IMR-90 (cell line): ENCODE measurements around the gene CDC42EP3. TPM values are rescaled to one million over a fixed set of nuclear protein-coding genes. Genes with fewer than 3 reads are reported as not detected.
A peak's percentile ranks its signal among the peaks of the same experiment; 100 is the strongest.

Experiments used
- ATAC-seq: fragments of 200-7000 bp; cut with Tn5 transposase; 2 replicates; pipeline ENCODE4 v1.9.1; 2020; ENCODE audit warnings: low read depth, mild to moderate bottlenecking, moderate library complexity
- BruUV-seq: library from RNA; stranded (reverse); fragments of 400-500 nt; replicated peaks from 2 replicates; lab custom pipeline; 2021; lab: Mats Ljungman, UMichigan
- CTCF ChIA-PET: fragments of 300-600 bp; formaldehyde crosslinking; extraction: SDS; loops from one replicate; lab custom pipeline; 2021; ENCODE audit warnings: antibody characterized with exemption; lab: Yijun Ruan, JAX
- POLR2A ChIA-PET: fragments of 300-600 bp; sonication (Branson Sonifier 250); formaldehyde crosslinking; loops from one replicate; lab custom pipeline; 2022; ENCODE audit warnings: antibody characterized with exemption; ENCODE audit not compliant: unreplicated experiment; lab: Charles Lee
- DNase-seq: peaks from one replicate; pipeline ENCODE4 v3.0.0; 2013
- H2AFZ ChIP-seq: replicated peaks from 2 replicates; pipeline ENCODE3; 2013; ENCODE audit warnings: low read length, mild to moderate bottlenecking; ENCODE audit not compliant: poor library complexity
- H2AK5ac ChIP-seq: 2 replicates; pipeline ENCODE4 v1.6.1; 2013; ENCODE audit warnings: low read depth, low read length, inconsistent platforms
- H2AK9ac ChIP-seq: replicated peaks from 2 replicates; pipeline ENCODE3; 2013; ENCODE audit warnings: mild to moderate bottlenecking, low read depth, low read length, moderate library complexity; ENCODE audit not compliant: poor library complexity
- H2BK120ac ChIP-seq: 2 replicates; pipeline ENCODE4 v1.6.1; 2013; ENCODE audit warnings: low read depth, low read length, inconsistent platforms
- H2BK15ac ChIP-seq: 3 replicates; pipeline ENCODE4 v1.6.1; 2013; ENCODE audit warnings: low read depth, low read length, inconsistent platforms
- H2BK20ac ChIP-seq: 2 replicates; pipeline ENCODE4 v1.6.1; 2013; ENCODE audit warnings: low read depth, mild to moderate bottlenecking, inconsistent platforms, low read length, moderate library complexity
- H2BK5ac ChIP-seq: 2 replicates; pipeline ENCODE4 v1.6.1; 2013; ENCODE audit warnings: mild to moderate bottlenecking, low read depth, low read length, inconsistent platforms; ENCODE audit not compliant: poor library complexity, severe bottlenecking
- H3K14ac ChIP-seq: replicated peaks from 2 replicates; pipeline ENCODE4 v1.6.1; 2013; ENCODE audit warnings: low read depth, low read length, inconsistent platforms
- H3K18ac ChIP-seq: 2 replicates; pipeline ENCODE4 v1.6.1; 2013; ENCODE audit warnings: low read depth, low read length, control low read depth
- H3K23ac ChIP-seq: 2 replicates; pipeline ENCODE4 v1.6.1; 2013; ENCODE audit warnings: low read depth, low read length, inconsistent platforms
- H3K27ac ChIP-seq: 2 replicates; pipeline ENCODE4 v1.5.1; 2013; ENCODE audit warnings: mild to moderate bottlenecking, control low read depth, low read length; ENCODE audit not compliant: insufficient read depth
- H3K27me3 ChIP-seq: 2 replicates; pipeline ENCODE4 v1.6.1; 2013; ENCODE audit warnings: low read length; ENCODE audit not compliant: control insufficient read depth, insufficient read depth
- H3K36me3 ChIP-seq: 2 replicates; pipeline ENCODE4 v1.6.1; 2013; ENCODE audit warnings: low read length, mixed read lengths; ENCODE audit not compliant: control insufficient read depth, insufficient read depth
- H3K4ac ChIP-seq: 2 replicates; pipeline ENCODE4 v1.6.1; 2013; ENCODE audit warnings: low read depth, low read length, inconsistent platforms
- H3K4me1 ChIP-seq: 2 replicates; pipeline ENCODE4 v1.6.1; 2013; ENCODE audit warnings: low read length, mixed read lengths; ENCODE audit not compliant: control insufficient read depth, insufficient read depth
- H3K4me2 ChIP-seq: 2 replicates; pipeline ENCODE4 v1.6.1; 2013; ENCODE audit warnings: low read depth, mild to moderate bottlenecking, control low read depth, low read length, moderate library complexity
- H3K4me3 ChIP-seq: 2 replicates; pipeline ENCODE4 v1.5.1; 2013; ENCODE audit warnings: low read depth, mild to moderate bottlenecking, control low read depth, low read length, moderate library complexity; ENCODE audit not compliant: insufficient read depth
- H3K56ac ChIP-seq: 2 replicates; pipeline ENCODE4 v1.6.1; 2013; ENCODE audit warnings: low read length, inconsistent platforms; ENCODE audit not compliant: insufficient read depth; ENCODE audit errors: extremely low read depth
- H3K79me1 ChIP-seq, 2 experiments: 2 replicates each; pipeline ENCODE4 v1.6.1; 2013; ENCODE audit warnings: low read length in 2 of 2, inconsistent platforms in 1 of 2, low read depth in 1 of 2
- H3K9ac ChIP-seq: 2 replicates; pipeline ENCODE4 v1.6.1; 2013; ENCODE audit warnings: low read depth, low read length, control low read depth
- H3K9me1 ChIP-seq: 2 replicates; pipeline ENCODE4 v1.6.1; 2013; ENCODE audit warnings: low read length, inconsistent platforms; ENCODE audit not compliant: insufficient read depth
- H3K9me3 ChIP-seq: 2 replicates; pipeline ENCODE4 v1.6.1; 2013; ENCODE audit warnings: low read length; ENCODE audit not compliant: control insufficient read depth, insufficient read depth
- H4K20me1 ChIP-seq: 2 replicates; pipeline ENCODE4 v1.6.1; 2013; ENCODE audit warnings: low read length, inconsistent platforms; ENCODE audit not compliant: insufficient read depth
- H4K5ac ChIP-seq: 2 replicates; pipeline ENCODE4 v1.6.1; 2013; ENCODE audit warnings: mild to moderate bottlenecking, low read depth, low read length, control low read depth
- H4K8ac ChIP-seq, 2 experiments: 2 replicates each; pipeline ENCODE4 v1.6.1; 2013; ENCODE audit warnings: low read depth in 2 of 2, low read length in 2 of 2, control low read depth in 1 of 2, inconsistent platforms in 1 of 2
- H4K91ac ChIP-seq: 2 replicates; pipeline ENCODE4 v1.6.1; 2013; ENCODE audit warnings: low read depth, low read length, inconsistent platforms; ENCODE audit not compliant: insufficient read depth
- CEBPB ChIP-seq: IDR thresholded peaks from 2 replicates; pipeline ENCODE4 v1.6.1; 2012; ENCODE audit warnings: low read depth, low read length, improper control_type of control experiment
- RCOR1 ChIP-seq: IDR thresholded peaks from 2 replicates; pipeline ENCODE4 v1.6.1; 2012; ENCODE audit warnings: mild to moderate bottlenecking, low read length, improper control_type of control experiment; ENCODE audit not compliant: insufficient replicate concordance
- WGBS, 2 experiments: methylation state at CpG; one replicate each; pipeline versions ENCODE4 v1.1.5 to v1.1.7; 2013; ENCODE audit warnings: missing lambda C conversion rate in 2 of 2; ENCODE audit not compliant: insufficient read length in 1 of 2; ENCODE audit errors: extremely low coverage in 2 of 2; 5-methylcytosine and 5-hydroxymethylcytosine counted together
- dilution Hi-C: fragments of 300-500 bp; cut with HindIII; formaldehyde crosslinking; loops from one replicate; pipeline ENCODE4 v1.14.3; 2018; ENCODE audit warnings: low sequenced_read_pairs; ENCODE audit not compliant: unreplicated experiment
- in situ Hi-C: fragments of 300-500 bp; cut with MboI; formaldehyde crosslinking; loops from 3 replicates; pipeline ENCODE4 v1.14.3; 2019; ENCODE audit warnings: low sequenced_read_pairs, inconsistent platforms, mixed read lengths
- intact Hi-C: fragments of 100-400 bp; cut with micrococcal nuclease; formaldehyde crosslinking; loops from 2 replicates; pipeline ENCODE4 v1.10.0; 2022
- polyA plus RNA-seq, 3 experiments: library from polyadenylated mRNA; depleted of rRNA; stranded (reverse); fragments of >200 nt; gene quantifications; 2 replicates each; pipeline ENCODE4 v1.2.3, GENCODE V29; 2012; ENCODE audit warnings: low replicate concordance in 1 of 3
- total RNA-seq: library from RNA; depleted of rRNA; stranded (reverse); fragments of >200 nt; gene quantifications from 2 replicates; pipeline ENCODE4 v1.2.3, GENCODE V29; 2012

The CDC42EP3 gene
- total and polyA plus RNA-seq, 2 of the 4 experiments (the other 2 are of a cell fraction) = 167 to 193 TPM

DNA sequence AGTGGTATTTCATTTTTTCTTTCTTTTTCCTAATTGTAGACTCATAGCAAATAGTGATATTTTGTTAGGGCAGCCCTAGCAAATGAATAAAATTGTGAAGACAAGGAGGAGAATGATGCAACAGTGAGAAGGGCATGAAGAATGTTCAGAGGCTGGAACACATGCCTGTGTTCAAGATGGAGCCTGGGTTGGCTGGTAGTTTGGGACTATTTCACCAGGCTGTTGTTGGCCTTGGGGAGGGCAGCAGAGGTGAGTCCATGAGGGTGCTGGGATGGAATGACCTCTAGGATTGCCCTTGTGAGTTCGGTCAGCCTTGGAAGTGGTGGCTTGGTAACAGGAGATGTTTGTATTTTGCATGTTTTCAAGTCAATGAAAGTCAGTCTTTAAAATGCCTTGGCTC is 10.1 kb upstream of the CDC42EP3 start:
- Histone ChIP-seq H3K4me3 (no peak overlapping the region), H3K4ac (peak overlapping the region; percentile 74), H2BK120ac (no peak overlapping the region; the same call in 1 of the 2 replicates), H3K79me1 (no peaks in the 10 kb centered on the region), H3K9me1 (no peaks in the 10 kb centered on the region), H3K36me3 (no peaks in the 10 kb centered on the region), H3K14ac (no peak overlapping the region), H3K4me1 (peaks cover 4% of the 10 kb centered on the region), H2AK5ac (peak overlapping the region; percentile 44), H3K18ac (0 out of 2 replicates have a peak overlapping the region, but pooled peaks have one; percentile 42), H3K56ac (no peak overlapping the region), H2BK15ac (peak overlapping the region; percentile 48; the same call in 2 of the 3 replicates), H3K23ac (no peak overlapping the region), H4K5ac (no peak overlapping the region; the same call in 1 of the 2 replicates), H2AFZ (peak overlapping the region; percentile 25), H2AK9ac (no peak overlapping the region), H4K91ac (peak overlapping the region; percentile 65; the same call in 1 of the 2 replicates), H2BK20ac (no peak overlapping the region), H4K20me1 (no peaks in the 10 kb centered on the region), H3K4me2 (no peak overlapping the region), H4K8ac (peak overlapping the region in 1 of 2 experiments; percentile 14; a peak in 1 of 4 replicates), H3K27ac (no peak overlapping the region), H3K27me3 (no peaks in the 10 kb centered on the region), H3K9ac (no peak overlapping the region), H3K9me3 (no peaks in the 10 kb centered on the region), H2BK5ac (no peak overlapping the region)
- no peak for TF ChIP-seq RCOR1
- TF ChIP-seq CEBPB = 0 out of 2 replicates have a peak, but pooled peaks have one; percentile 40
- no CpG with 5 or more reads among the region's 1 CpG for WGBS, 2 experiments
- ATAC-seq (no peak), DNase-seq (no peak)
- dilution Hi-C loops (no loop called here), intact Hi-C loops (no loop called here), in situ Hi-C loops (no loop called here)
- ChIA-PET POLR2A (no interaction called here), CTCF (no interaction called here)
- BruUV-seq = no TSS peak
